ENCODE measurements around the gene SLC1A1.
A peak's percentile ranks its signal among the peaks of the same experiment; 100 is the strongest.
"Not testable (repeated sequence)": the region's sequence is repeated elsewhere in the genome, so short reads cannot be mapped to it uniquely, and the experiment has no call there.

SLC1A1 gene

GRCh38 chr9:4506490-4506889, 16.2 kb downstream of the SLC1A1 start:
- DNase-seq (ENCODE audit: low spot score), result no peak

GRCh38 chr9:4507306-4508130, 17.2 kb downstream of the SLC1A1 start:
- no peak for DNase-seq (ENCODE audit: low spot score)

DNA sequence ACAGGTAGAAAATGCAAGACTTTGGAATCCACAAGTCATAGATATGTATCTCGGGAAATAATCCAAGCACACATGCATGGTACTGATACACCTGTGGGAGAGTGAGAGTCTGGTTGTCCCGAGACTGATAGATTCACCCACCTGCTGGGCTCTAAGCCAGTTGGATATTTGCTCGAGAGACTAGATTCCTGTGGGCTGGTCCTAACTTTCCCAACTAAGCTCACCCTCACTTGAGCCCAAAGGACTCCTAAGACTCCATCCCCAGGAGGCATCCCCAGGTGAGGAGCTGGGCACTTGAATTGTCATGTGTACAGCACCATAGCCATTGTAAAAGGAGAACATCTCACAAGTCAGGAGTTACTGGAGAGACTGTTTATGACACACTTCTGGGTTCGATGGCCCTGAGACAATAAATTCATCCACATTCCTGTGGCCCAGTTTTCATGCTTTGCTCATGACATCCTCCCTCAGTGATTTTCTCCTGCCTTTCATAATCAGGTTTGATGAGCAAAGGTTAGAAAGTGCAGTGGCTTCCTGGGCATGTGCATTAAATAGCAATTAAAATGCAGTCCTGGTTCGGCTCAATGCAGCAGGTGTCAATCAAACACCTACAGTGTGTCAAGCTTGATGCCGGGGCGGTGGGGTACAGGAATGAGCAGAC, 18.1 kb downstream of the SLC1A1 start:
- DNase-seq (ENCODE audit: low spot score), result no peak

GRCh38 chr9:4508907-4509589, 18.8 kb downstream of the SLC1A1 start:
- DNase-seq (ENCODE audit: low spot score), result no peak

DNA sequence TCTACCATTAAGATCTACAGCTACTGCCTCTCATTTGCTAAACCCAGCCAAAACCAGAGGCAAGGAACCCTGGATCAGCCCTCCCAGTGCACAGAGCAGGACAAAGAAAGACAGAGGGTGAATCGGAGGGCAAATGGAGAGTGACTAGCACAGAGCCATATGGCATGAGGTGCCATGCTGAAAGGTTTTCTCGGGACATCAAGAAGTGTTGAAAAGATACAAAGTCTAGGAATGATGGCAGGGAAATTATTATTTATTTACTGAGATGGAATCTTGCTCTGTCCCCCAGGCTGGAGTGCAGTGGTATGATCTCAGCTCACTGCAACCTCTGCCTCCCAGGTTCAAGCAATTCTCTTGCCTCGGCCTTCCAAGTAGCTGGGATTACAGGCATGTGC, 19.3 kb downstream of the SLC1A1 start:
- DNase-seq (ENCODE audit: low spot score), result no peak

GRCh38 chr9:4510546-4511322, 20.5 kb downstream of the SLC1A1 start:
- DNase-seq (ENCODE audit: low spot score), result no peak

DNA sequence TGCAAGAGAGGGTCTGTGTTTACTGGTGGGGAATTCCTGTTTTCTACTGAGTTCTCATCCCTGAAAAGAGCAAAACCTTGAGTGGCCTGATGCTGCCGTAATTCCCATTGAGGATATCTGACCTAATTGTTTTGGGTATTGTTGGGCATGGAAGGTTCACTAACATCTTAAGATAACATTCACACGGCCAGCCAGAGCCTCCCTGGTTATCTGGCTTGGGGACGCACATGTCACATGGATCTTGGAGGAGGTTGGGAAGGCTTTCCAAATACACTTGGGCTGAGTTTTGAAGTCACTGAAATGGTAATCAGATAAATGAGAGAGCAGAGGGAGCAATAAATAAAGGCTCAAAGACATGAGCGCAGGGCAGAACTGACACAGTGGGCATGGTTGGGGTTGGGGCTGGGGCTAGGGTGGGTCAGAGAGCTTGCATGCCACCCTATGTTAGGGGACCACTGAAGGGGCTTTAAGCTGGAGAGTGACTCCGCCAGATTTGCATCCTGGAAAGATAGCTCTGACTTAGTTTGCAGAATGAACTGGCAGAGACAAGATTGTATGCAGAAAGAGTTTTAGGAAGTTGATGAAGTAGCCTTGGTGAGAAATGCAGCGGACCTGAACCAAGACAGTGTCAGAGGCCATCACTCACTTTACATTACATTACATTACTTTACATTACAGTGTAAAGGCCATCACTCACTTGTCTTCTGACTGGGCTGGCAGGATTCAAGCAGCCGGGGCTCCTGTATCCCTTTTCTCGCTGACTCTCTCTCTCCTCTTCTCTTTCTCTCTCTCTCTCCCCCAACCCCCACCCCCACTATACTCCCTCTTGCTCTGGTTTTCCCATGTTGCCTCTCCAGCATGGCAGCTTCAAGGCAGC, 24.2 kb downstream of the SLC1A1 start:
- no peak for DNase-seq (ENCODE audit: low spot score)

- DNase-seq (ENCODE audit: low spot score), result no peak
Observed at GRCh38 chr9:4515958-4516375, 25.7 kb downstream of the SLC1A1 start.

DNA sequence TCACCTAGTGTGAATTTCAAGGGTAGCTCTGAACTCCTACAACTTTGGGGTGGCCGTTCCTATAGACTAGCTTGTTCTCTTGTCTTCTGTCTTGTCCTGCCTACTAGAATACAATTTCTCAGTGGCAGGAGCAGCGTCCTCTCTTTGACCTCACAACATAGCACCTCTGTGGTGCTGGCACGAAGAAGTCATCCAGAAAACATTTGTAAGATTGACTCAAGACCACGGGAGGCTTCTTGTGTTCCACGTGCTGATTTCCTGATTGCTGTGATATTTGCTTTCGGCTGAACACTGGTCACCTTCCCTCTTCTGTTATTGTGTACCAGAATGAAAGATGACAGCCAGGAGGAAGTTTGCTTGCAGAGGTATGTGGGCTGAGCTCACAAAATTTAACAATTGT, 27.0 kb downstream of the SLC1A1 start:
- DNase-seq (ENCODE audit: low spot score), result no peak

- no peak for DNase-seq (ENCODE audit: low spot score)
Observed at GRCh38 chr9:4519604-4520003, 29.3 kb downstream of the SLC1A1 start.

DNA sequence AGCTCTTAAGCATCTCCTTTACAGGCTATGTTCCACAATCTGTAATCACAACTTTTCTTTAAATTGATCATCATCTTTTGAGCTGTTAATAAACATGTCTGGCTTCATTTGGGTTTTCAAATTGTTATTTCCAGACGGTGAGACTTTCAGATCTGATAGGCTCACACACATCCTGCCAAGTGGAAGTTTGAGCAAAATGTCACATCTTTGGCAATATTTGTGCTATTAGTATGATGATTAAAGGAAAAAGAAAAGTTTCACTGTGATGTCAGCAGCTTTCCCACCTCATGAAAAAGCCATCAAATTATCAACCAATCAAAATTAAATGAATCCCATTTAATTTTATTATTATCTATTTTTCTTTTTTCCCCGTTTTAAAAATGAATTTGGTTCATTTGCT, 29.8 kb downstream of the SLC1A1 start:
- no peak for DNase-seq (ENCODE audit: low spot score)

DNA sequence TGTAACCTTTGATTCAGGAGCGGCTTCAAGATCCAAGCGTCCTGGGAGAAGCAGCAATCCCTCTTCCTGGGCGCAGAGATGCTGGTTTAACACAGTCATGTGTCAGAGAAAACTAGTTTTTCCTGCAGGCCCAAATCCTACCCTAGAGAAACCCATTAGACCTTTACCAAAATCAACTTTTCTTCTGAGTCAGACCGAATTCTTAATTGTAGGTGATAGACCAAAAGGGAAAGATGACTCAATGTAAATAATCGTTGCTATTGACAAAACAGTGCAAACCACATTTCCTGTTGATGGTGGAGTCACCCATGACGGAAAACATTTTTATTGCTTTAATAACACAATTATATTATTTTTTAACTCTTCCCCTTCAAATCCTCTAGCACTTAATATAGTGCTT, 40.1 kb downstream of the SLC1A1 start:
- peak; percentile 74 for DNase-seq (ENCODE audit: low spot score)

DNA sequence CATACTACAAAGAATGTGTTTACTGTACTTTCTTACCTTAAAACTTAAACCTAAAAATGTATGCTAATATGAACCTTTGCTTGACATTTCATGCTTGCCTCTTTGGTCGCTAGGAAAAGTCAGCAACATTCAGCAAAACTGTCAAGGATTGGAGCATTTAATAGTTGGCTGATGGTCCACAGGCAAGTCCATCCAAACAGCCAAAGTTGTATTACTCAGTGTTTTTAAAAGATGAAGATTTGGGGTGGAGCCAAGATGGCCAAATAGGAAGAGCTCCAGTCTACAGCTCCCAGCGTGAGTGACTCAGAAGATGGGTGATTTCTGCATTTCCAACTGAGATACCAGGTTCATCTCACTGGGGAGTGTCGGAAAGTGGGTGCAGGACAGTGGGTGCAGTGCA, 40.6 kb downstream of the SLC1A1 start:
- not testable (repeated sequence) for DNase-seq (ENCODE audit: low spot score)

GRCh38 chr9:4531355-4531754, 41.1 kb downstream of the SLC1A1 start:
- not testable (repeated sequence) for DNase-seq (ENCODE audit: low spot score)

DNA sequence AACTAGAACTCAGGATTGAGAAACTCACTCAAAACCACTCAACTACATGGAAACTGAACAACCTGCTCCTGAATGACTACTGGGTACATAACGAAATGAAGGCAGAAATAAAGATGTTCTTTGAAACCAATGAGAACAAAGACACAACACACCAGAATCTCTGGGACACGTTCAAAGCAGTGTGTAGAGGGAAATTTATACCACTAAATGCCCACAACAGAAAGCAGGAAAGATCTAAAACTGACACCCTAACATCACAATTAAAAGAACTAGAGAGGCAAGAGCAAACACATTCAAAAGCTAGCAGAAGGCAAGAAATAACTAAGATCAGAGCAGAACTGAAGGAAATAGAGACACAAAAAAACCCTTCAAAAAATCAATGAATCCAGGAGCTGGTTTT, 43.6 kb downstream of the SLC1A1 start:
- DNase-seq (ENCODE audit: low spot score), result not testable (repeated sequence)

- DNase-seq (ENCODE audit: low spot score), result not testable (repeated sequence)
Observed at GRCh38 chr9:4536196-4536595, 45.9 kb downstream of the SLC1A1 start.

- no peak for DNase-seq (ENCODE audit: low spot score)
Observed at GRCh38 chr9:4537581-4537980, 47.3 kb downstream of the SLC1A1 start.

DNA sequence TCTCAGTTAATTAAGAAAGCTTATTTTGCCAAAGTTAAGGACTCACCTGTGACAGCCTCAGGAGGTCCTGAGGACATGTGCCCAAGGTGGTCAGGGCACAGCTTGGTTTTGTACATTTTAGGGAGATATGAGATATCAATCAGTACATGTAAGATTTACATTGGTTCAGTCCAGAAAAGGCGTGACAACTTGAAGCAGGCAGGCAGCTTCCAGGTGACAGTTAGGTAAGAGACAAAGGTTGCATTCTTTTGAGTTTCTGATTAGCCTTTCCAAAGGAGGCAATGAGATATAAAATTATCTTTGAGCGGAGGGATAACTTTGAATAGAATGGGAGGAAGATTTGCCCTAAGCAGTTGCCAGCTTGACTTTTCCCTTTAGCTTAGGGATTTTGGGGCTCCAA, 47.8 kb downstream of the SLC1A1 start:
- no peak for DNase-seq (ENCODE audit: low spot score)

DNA sequence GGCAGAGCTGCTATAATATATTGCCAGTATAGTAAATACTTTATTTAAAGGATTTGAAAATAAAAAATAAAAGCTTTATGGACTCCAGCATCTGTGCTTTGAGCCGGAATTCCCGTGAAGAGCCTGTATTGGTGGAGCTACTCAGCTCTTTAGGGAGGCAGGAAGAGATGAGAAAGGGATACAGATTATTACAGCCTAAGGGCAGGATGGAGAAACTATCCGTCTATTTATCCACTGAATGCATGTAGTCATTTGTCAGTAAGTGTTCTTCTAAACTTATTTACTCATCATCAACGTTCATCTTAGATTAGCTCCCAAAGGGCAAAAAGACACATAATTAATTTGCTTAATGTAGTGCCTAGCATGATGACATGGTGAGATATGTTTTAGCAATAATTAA, 48.4 kb downstream of the SLC1A1 start:
- DNase-seq (ENCODE audit: low spot score), result peak; percentile 35

GRCh38 chr9:4540425-4540824, 50.2 kb downstream of the SLC1A1 start:
- DNase-seq (ENCODE audit: low spot score), result no peak

DNA sequence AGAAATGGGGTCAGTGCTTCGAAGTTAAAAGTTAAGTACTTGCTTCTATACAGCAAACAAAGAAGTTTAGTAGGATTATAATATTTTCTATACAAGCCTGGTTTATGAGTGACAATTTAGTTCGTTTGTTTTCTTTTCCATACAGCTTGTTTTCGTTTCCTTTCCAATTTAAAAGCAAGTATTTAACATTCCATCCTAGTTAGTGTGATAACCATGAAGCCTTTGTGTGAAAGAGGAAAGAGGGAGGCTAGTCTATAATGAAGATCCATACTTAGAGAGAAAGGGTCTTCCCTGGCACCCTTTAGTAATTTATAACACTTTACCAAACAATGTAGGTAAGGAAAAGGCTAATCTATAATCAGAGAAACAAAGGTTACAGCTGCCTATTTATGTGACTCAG, 51.0 kb downstream of the SLC1A1 start:
- no peak for DNase-seq (ENCODE audit: low spot score)

Measured in COLO829 (cell line).